Activated CD4-positive, alpha-beta T cell treated with anti-CD3 and anti-CD28 coated beads, Interleukin-2, amount 50 U/mL, for 48 hours (primary cell): ENCODE results near the gene MORN2.
"Not testable (repeated sequence)": the region's sequence is repeated elsewhere in the genome, so short reads cannot be mapped to it uniquely, and the experiment has no call there.

Experiments
- DNase-seq, 2 experiments: peaks; one replicate each; pipeline ENCODE4 v3.0.0-alpha.2; 2020

MORN2 gene

GRCh38 chr2:38875576-38876367 lies at the start of gene MORN2, which contains the start of gene DHX57:
MORN2 (plus strand) TSS chr2:38875976.
DHX57 (minus strand) TSS chr2:38875934; CDS start chr2:38868405, 7,529 bp downstream.
- peak; percentile 81 to 85 for DNase-seq

GRCh38 chr2:38827539-38828145 lies 48.1 kb upstream of the MORN2 start:
- not testable (repeated sequence) for DNase-seq

GRCh38 chr2:38828460-38828859 lies 47.3 kb upstream of the MORN2 start:
- DNase-seq: no peak

- no peak for DNase-seq
These were observed 45.8 kb upstream of the MORN2 start for GRCh38 chr2:38829971-38830370.

GRCh38 chr2:38830526-38831159 lies 45.1 kb upstream of the MORN2 start:
- no peak for DNase-seq

- DNase-seq: no peak
These were observed 40.7 kb upstream of the MORN2 start for GRCh38 chr2:38835015-38835601.

- DNase-seq: no peak
These were observed 39.8 kb upstream of the MORN2 start for GRCh38 chr2:38835990-38836389.

GRCh38 chr2:38836791-38837190 lies 39.0 kb upstream of the MORN2 start:
- DNase-seq: no peak

GRCh38 chr2:38850045-38850444 lies 25.7 kb upstream of the MORN2 start:
- DNase-seq: no peak

- DNase-seq: no peak
These were observed 19.6 kb upstream of the MORN2 start for GRCh38 chr2:38856165-38856564.

GRCh38 chr2:38862476-38862875 lies 13.3 kb upstream of the MORN2 start:
- no peak for DNase-seq

GRCh38 chr2:38863061-38863695 lies 12.6 kb upstream of the MORN2 start:
- no peak for DNase-seq

- DNase-seq: no peak
These were observed 8.9 kb upstream of the MORN2 start for GRCh38 chr2:38866773-38867443.

GRCh38 chr2:38871432-38871831 lies 4.3 kb upstream of the MORN2 start:
- no peak for DNase-seq

- no peak for DNase-seq
These were observed 2.0 kb upstream of the MORN2 start for GRCh38 chr2:38873763-38874162.

- DNase-seq: no peak
These were observed 575 bp upstream of the MORN2 start for GRCh38 chr2:38875227-38875575.

GRCh38 chr2:38876407-38876806 lies 631 bp downstream of the MORN2 start:
- DNase-seq: no peak

- DNase-seq: no peak
These were observed 10.3 kb downstream of the MORN2 start for GRCh38 chr2:38886063-38886462.

- no peak for DNase-seq
These were observed 11.6 kb downstream of the MORN2 start for GRCh38 chr2:38887347-38887746.

- no peak for DNase-seq
These were observed 12.3 kb downstream of the MORN2 start for GRCh38 chr2:38887902-38888554.

- DNase-seq: no peak
These were observed 13.3 kb downstream of the MORN2 start for GRCh38 chr2:38889045-38889444.

GRCh38 chr2:38889575-38889974 lies 13.8 kb downstream of the MORN2 start, which contains the start of gene ARHGEF33:
ARHGEF33 (plus strand) TSS chr2:38889875; CDS start chr2:38919448, 29,573 bp downstream.
- DNase-seq: no peak
